HG03280 (cell line): ENCODE data around the gene ERVK3-1.

ENCODE experiments used
- ATAC-seq: cut with Tn5 transposase; IDR thresholded peaks from one replicate; pipeline ENCODE4 v1.9.1; 2021; ENCODE audit warnings: mild to moderate bottlenecking, moderate library complexity; ENCODE audit not compliant: unreplicated experiment

The ERVK3-1 gene

GRCh38 chr19:58338825-58339558 is 33.8 kb downstream of the ERVK3-1 start:
- no peak for ATAC-seq

- no peak for ATAC-seq
These were observed 40.4 kb downstream of the ERVK3-1 start for GRCh38 chr19:58345558-58345957.

- ATAC-seq = peak; percentile 89
These were observed 42.1 kb downstream of the ERVK3-1 start for GRCh38 chr19:58346961-58347929.

- ATAC-seq = peak; percentile 6
These were observed 42.9 kb downstream of the ERVK3-1 start for GRCh38 chr19:58348080-58348479.

GRCh38 chr19:58349590-58349989 is 44.4 kb downstream of the ERVK3-1 start:
- no peak for ATAC-seq

- ATAC-seq = no peak
These were observed 45.1 kb downstream of the ERVK3-1 start for GRCh38 chr19:58350001-58350861.

GRCh38 chr19:58350871-58351557 is 45.8 kb downstream of the ERVK3-1 start:
- ATAC-seq = no peak

GRCh38 chr19:58351558-58351878 is 46.3 kb downstream of the ERVK3-1 start:
- no peak for ATAC-seq

- no peak for ATAC-seq
These were observed 47.0 kb downstream of the ERVK3-1 start for GRCh38 chr19:58351990-58352755.

- no peak for ATAC-seq
These were observed 47.8 kb downstream of the ERVK3-1 start, which contains the start of gene A1BG for GRCh38 chr19:58352760-58353671. A1BG (minus strand) TSS chr19:58353492; CDS start chr19:58353437, 55 bp downstream.

GRCh38 chr19:58353717-58354477 is 48.7 kb downstream of the ERVK3-1 start:
- ATAC-seq = no peak

- ATAC-seq = no peak
These were observed 49.4 kb downstream of the ERVK3-1 start for GRCh38 chr19:58354478-58355030.

- no peak for ATAC-seq
These were observed 50.1 kb downstream of the ERVK3-1 start for GRCh38 chr19:58355215-58355796.

GRCh38 chr19:58355908-58356765 is 51.0 kb downstream of the ERVK3-1 start:
- ATAC-seq = no peak

- no peak for ATAC-seq
These were observed 51.7 kb downstream of the ERVK3-1 start for GRCh38 chr19:58356766-58357480.
